ENCODE data around the gene SNRNP27. TPM values are rescaled to one million over a fixed set of nuclear protein-coding genes. Genes with fewer than 3 reads are reported as not detected.

The SNRNP27 gene
- total RNA-seq, 1 experiment from 2014 or later, result 47.1 TPM

DNA sequence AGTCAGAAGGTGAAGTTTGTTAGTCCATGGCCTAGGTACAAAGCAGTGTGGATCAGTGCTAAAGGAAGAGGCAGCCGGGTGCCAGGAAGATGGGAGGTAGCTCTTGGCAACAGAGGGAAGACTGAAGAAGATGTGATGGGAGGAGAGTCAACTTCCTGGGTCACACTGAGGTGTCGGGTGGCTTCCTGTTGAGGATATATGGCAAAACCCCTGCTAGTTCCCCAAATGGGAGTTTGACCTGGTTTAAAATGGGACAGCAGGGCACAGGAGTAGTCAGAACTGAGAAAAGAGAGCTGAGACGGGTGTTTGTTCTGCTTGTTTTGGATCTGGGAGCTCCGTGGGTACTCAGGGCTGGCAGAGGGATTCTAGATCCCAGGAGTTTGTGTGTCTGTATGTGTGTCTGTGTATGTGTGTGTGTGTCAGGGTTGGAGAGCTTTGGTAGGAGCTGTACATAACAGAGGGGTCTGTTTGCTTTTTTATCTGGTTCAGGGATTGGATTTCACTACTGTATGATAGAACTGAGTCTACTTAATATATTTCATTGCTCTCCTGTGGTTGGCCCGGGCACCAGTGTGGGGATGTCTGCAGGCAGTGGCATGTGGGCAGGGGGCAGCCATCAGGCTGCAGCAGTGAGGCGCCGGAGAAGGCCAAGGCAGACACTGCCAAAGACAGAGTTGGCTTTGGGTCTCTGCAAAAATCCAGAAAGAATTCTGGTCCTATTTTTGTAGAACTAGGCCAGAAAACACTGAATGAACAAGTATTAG is 38.3 kb downstream of the SNRNP27 start:
- H2BK5ac ChIP-seq (ENCODE audit: insufficient read length, low read length), result no peak overlapping the region

More for the DNA sequence above, 38.3 kb downstream of the SNRNP27 start:
- Histone ChIP-seq H3K79me2 (ENCODE audit: insufficient read depth, low read length) (no peaks in the 10 kb centered on the region), H2AFZ (ENCODE audit: low read length) (no peak overlapping the region), H3K18ac (ENCODE audit: insufficient read length, low read depth, low read length) (no peak overlapping the region), H3K9me3 (ENCODE audit: control insufficient read depth, low read depth, low read length) (no peaks in the 10 kb centered on the region), H3K56ac (ENCODE audit: insufficient read length, low read depth, low read length) (no peak overlapping the region), H4K5ac (ENCODE audit: insufficient read length, low read depth, low read length) (no peak overlapping the region), H3K27ac (ENCODE audit: insufficient read length, low read depth, low read length) (no peak overlapping the region), H3K27me3 (ENCODE audit: insufficient read depth, low read length) (no peaks in the 10 kb centered on the region), H3K4ac (ENCODE audit: low read depth, low read length) (no peak overlapping the region), H3K23ac (ENCODE audit: insufficient read length, low read depth, low read length) (no peak overlapping the region), H3K4me1 (ENCODE audit: insufficient read depth, low read length) (no peaks in the 10 kb centered on the region), H4K91ac (ENCODE audit: insufficient read length, low read depth, low read length) (no peak overlapping the region), H2AK5ac (ENCODE audit: insufficient read length, low read length) (no peak overlapping the region), H3K79me1 (ENCODE audit: insufficient read depth, low read depth, low read length, poor library complexity, severe bottlenecking) (no peaks in the 10 kb centered on the region), H3K14ac (ENCODE audit: insufficient read depth, low read length) (no peak overlapping the region; the same call in 1 of the 2 replicates), H4K8ac (replicated peaks; ENCODE audit: insufficient read length, low read depth, low read length) (no peak overlapping the region), H4K20me1 (ENCODE audit: control insufficient read depth, insufficient read depth, insufficient read length) (no peaks in the 10 kb centered on the region), H3T11ph (ENCODE audit: low read length) (no peak overlapping the region), H3K9ac (ENCODE audit: extremely low read depth, insufficient read length, low read length) (no peak overlapping the region), H3K23me2 (ENCODE audit: insufficient read length, low read depth, low read length, poor library complexity, severe bottlenecking) (no peaks in the 10 kb centered on the region), H2BK15ac (ENCODE audit: low read depth, low read length) (no peak overlapping the region), H2BK20ac (ENCODE audit: low read depth, low read length, poor library complexity, severe bottlenecking) (no peak overlapping the region), H2BK120ac (ENCODE audit: low read depth, low read length, poor library complexity, severe bottlenecking) (no peak overlapping the region), H3K4me2 (ENCODE audit: insufficient read depth, insufficient read length, low read length) (no peak overlapping the region), H2BK12ac (ENCODE audit: insufficient read length, low read depth, low read length) (no peak overlapping the region)
- DNase-seq, result no peak
- Mint-ChIP-seq H3K27me3 (ENCODE audit: low read depth) (no peaks in the 10 kb centered on the region), H3K9me3 (no peaks in the 10 kb centered on the region), H3K36me3 (ENCODE audit: insufficient read depth in 1 of 3, low read depth in 3 of 3) (peaks cover 0 to 6% (median 0%) of the 10 kb centered on the region in 3 experiments; a peak in 2 of 7 replicates), H3K27ac (peak overlapping the region; percentile 20 to 78 (median 35); a peak in 6 of 7 replicates), H3K4me1 (peaks cover 9 to 17% of the 10 kb centered on the region in 2 experiments), H3K4me3 (no peak overlapping the region)
- WGBS (ENCODE audit: extremely low coverage, insufficient read length, low lambda C conversion rate), result no CpG with 5 or more reads among the region's 7 CpGs
- TF ChIP-seq, protein P1, sequence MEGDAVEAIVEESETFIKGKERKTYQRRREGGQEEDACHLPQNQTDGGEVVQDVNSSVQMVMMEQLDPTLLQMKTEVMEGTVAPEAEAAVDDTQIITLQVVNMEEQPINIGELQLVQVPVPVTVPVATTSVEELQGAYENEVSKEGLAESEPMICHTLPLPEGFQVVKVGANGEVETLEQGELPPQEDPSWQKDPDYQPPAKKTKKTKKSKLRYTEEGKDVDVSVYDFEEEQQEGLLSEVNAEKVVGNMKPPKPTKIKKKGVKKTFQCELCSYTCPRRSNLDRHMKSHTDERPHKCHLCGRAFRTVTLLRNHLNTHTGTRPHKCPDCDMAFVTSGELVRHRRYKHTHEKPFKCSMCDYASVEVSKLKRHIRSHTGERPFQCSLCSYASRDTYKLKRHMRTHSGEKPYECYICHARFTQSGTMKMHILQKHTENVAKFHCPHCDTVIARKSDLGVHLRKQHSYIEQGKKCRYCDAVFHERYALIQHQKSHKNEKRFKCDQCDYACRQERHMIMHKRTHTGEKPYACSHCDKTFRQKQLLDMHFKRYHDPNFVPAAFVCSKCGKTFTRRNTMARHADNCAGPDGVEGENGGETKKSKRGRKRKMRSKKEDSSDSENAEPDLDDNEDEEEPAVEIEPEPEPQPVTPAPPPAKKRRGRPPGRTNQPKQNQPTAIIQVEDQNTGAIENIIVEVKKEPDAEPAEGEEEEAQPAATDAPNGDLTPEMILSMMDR (conservative IDR thresholded peaks at IDR 0.05), result no peak

Data from H9 (cell line).